BJ (cell line): ENCODE results near the gene ITGAV. TPM values are rescaled to one million over a fixed set of nuclear protein-coding genes. Genes with fewer than 3 reads are reported as not detected.

Experiments used
- CTCF ChIA-PET: fragments of 350-600 bp; formaldehyde crosslinking; extraction: SDS; loops from one replicate; lab custom pipeline; 2021; ENCODE audit warnings: antibody characterized with exemption, inconsistent platforms; lab: Yijun Ruan, JAX
- POLR2A ChIA-PET: fragments of 300-600 bp; sonication (Branson Sonifier 250); formaldehyde crosslinking; extraction: SDS; loops from one replicate; lab custom pipeline; 2021; ENCODE audit warnings: antibody characterized with exemption; lab: Charles Lee
- DNase-seq: peaks from one replicate; pipeline ENCODE4 v3.0.0-alpha.2; 2011; ENCODE audit warnings: low read depth
- H3K27me3 ChIP-seq: 2 replicates; pipeline ENCODE4 v1.6.0; 2011; ENCODE audit warnings: low read length; ENCODE audit not compliant: control insufficient read depth, insufficient read depth
- H3K36me3 ChIP-seq: 2 replicates; pipeline ENCODE4 v1.5.1; 2011; ENCODE audit warnings: low read length; ENCODE audit not compliant: control insufficient read depth, insufficient read depth
- H3K4me3 ChIP-seq: 2 replicates; pipeline ENCODE4 v1.5.1; 2011; ENCODE audit warnings: low read depth, mild to moderate bottlenecking, control low read depth, low read length
- CTCF ChIP-seq: IDR thresholded peaks from 2 replicates; pipeline ENCODE4 v1.5.1; 2011; ENCODE audit warnings: low read depth, mild to moderate bottlenecking, control low read depth, inconsistent platforms, low read length, moderate library complexity; ENCODE audit not compliant: insufficient read depth
- polyA plus RNA-seq: library from polyadenylated mRNA; depleted of rRNA; stranded (reverse); fragments of >200 nt; gene quantifications from 2 replicates; pipeline ENCODE4 v1.2.3, GENCODE V29; 2011

Gene ITGAV
- polyA plus RNA-seq, 1 experiment, result 103 TPM

GRCh38 chr2:186716899-186717298 lies 127.0 kb downstream of the ITGAV start:
- TF ChIP-seq CTCF, result no peak
- POLR2A ChIA-PET, result no interaction called here
- no peaks in the 10 kb centered on the region for H3K27me3 ChIP-seq
- CTCF ChIA-PET, result no interaction called here
- H3K4me3 ChIP-seq, result no peak overlapping the region
- DNase-seq, result no peak
- H3K36me3 ChIP-seq, result no peaks in the 10 kb centered on the region

- Histone ChIP-seq H3K27me3 (no peaks in the 10 kb centered on the region), H3K4me3 (no peak overlapping the region), H3K36me3 (no peaks in the 10 kb centered on the region)
- TF ChIP-seq CTCF, result no peak
- POLR2A ChIA-PET, result no interaction called here
- DNase-seq, result no peak
- CTCF ChIA-PET, result no interaction called here
These were observed 127.6 kb downstream of the ITGAV start for GRCh38 chr2:186717320-186718007.

- Histone ChIP-seq H3K4me3 (no peak overlapping the region), H3K36me3 (no peaks in the 10 kb centered on the region), H3K27me3 (no peaks in the 10 kb centered on the region)
- DNase-seq, result no peak
- ChIA-PET CTCF (no interaction called here), POLR2A (no interaction called here)
- no peak for TF ChIP-seq CTCF
These were observed 128.3 kb downstream of the ITGAV start for GRCh38 chr2:186718122-186718521.

GRCh38 chr2:186718903-186719302 lies 129.0 kb downstream of the ITGAV start:
- ChIA-PET POLR2A (no interaction called here), CTCF (no interaction called here)
- DNase-seq, result no peak

GRCh38 chr2:186721956-186722355 lies 132.1 kb downstream of the ITGAV start:
- ChIA-PET CTCF (no interaction called here), POLR2A (no interaction called here)
- no peak for DNase-seq
- Histone ChIP-seq H3K27me3 (no peaks in the 10 kb centered on the region), H3K36me3 (no peaks in the 10 kb centered on the region), H3K4me3 (no peak overlapping the region)
- no peak for TF ChIP-seq CTCF

More at GRCh38 chr2:186718903-186719302, 129.0 kb downstream of the ITGAV start:
- H3K36me3 ChIP-seq, result no peaks in the 10 kb centered on the region
- no peaks in the 10 kb centered on the region for H3K27me3 ChIP-seq
- TF ChIP-seq CTCF, result no peak
- no peak overlapping the region for H3K4me3 ChIP-seq
